GM12878 (cell line): ENCODE data around the gene SH3BP5. TPM values are rescaled to one million over a fixed set of nuclear protein-coding genes. Genes with fewer than 3 reads are reported as not detected.

ENCODE experiments used
- ATAC-seq: fragments of 200-7000 bp; cut with Tn5 transposase; 3 replicates; pipeline ENCODE4 v1.9.1; 2020; ENCODE audit warnings: mild to moderate bottlenecking, moderate library complexity
- BruUV-seq: library from RNA; stranded (reverse); fragments of 400-500 nt; replicated peaks from 2 replicates; lab custom pipeline; 2021; lab: Mats Ljungman, UMichigan
- CTCF ChIA-PET: fragments of 300-600 bp; sonication (Branson Sonifier 250); formaldehyde crosslinking; extraction: SDS; loops from one replicate; lab custom pipeline; 2021; ENCODE audit warnings: inconsistent platforms; lab: Yijun Ruan, JAX
- POLR2A ChIA-PET: fragments of 350-600 bp; formaldehyde crosslinking; extraction: SDS; loops from one replicate; lab custom pipeline; 2021; ENCODE audit warnings: inconsistent platforms; lab: Charles Lee
- RAD21 ChIA-PET: fragments of 300-600 bp; sonication (Branson Sonifier 250); formaldehyde crosslinking; loops from one replicate; lab custom pipeline; 2023; ENCODE audit warnings: antibody characterized with exemption; ENCODE audit not compliant: unreplicated experiment; lab: Charles Lee
- SMC1A ChIA-PET: fragments of 300-600 bp; sonication (Branson Sonifier 250); formaldehyde crosslinking; loops from one replicate; lab custom pipeline; 2023; ENCODE audit not compliant: unreplicated experiment, uncharacterized antibody; lab: Charles Lee
- DNase-seq: peaks from one replicate; pipeline ENCODE4 v3.0.0-alpha.2; 2011; ENCODE audit warnings: low read depth, low spot score
- FAIRE-seq: peaks from 3 replicates; lab custom pipeline; 2011; peaks lifted over from hg19 to GRCh38; lab: Jason Lieb, UNC
- H2AFZ ChIP-seq: 2 replicates; pipeline ENCODE4 v1.6.0; 2011; ENCODE audit warnings: low read depth, low read length, control low read depth; ENCODE audit not compliant: control insufficient read depth
- H3K27ac ChIP-seq: 2 replicates; pipeline ENCODE4 v1.5.1; 2011; ENCODE audit warnings: control low read depth; ENCODE audit not compliant: control insufficient read depth, insufficient read depth
- H3K27me3 ChIP-seq, 2 experiments: replicated peaks in 1 of 2; 2 replicates each; pipeline versions ENCODE4 v1.6.0 to v1.6.1; 2011; ENCODE audit warnings: low read length in 1 of 2; ENCODE audit not compliant: control insufficient read depth in 2 of 2, insufficient read depth in 2 of 2
- H3K36me3 ChIP-seq, 2 experiments: 2 replicates each; pipeline ENCODE4 v1.5.1; 2011; ENCODE audit warnings: low read length in 1 of 2; ENCODE audit not compliant: control insufficient read depth in 2 of 2, insufficient read depth in 2 of 2
- H3K4me1 ChIP-seq: 2 replicates; pipeline ENCODE4 v1.6.1; 2011; ENCODE audit warnings: mild to moderate bottlenecking, low read length, moderate library complexity, mixed read lengths; ENCODE audit not compliant: control insufficient read depth, insufficient read depth
- H3K4me2 ChIP-seq: 2 replicates; pipeline ENCODE4 v1.6.0; 2011; ENCODE audit warnings: control low read depth; ENCODE audit not compliant: control insufficient read depth, insufficient read depth
- H3K4me3 ChIP-seq: fragments of 200-600 bp; sonication (generic); 2 replicates; pipeline ENCODE4 v1.5.1; 2016
- H3K79me2 ChIP-seq: 2 replicates; pipeline ENCODE4 v1.6.0; 2011; ENCODE audit warnings: low read length; ENCODE audit not compliant: control insufficient read depth, insufficient read depth
- H3K9ac ChIP-seq: 2 replicates; pipeline ENCODE4 v1.8.0; 2011; ENCODE audit warnings: low read length, control low read depth, mixed read lengths; ENCODE audit not compliant: control insufficient read depth, insufficient read depth
- H3K9me3 ChIP-seq: replicated peaks from 3 replicates; pipeline ENCODE4 v1.5.1; 2011; ENCODE audit warnings: mild to moderate bottlenecking, low read length; ENCODE audit not compliant: control insufficient read depth, insufficient read depth
- H4K20me1 ChIP-seq: 2 replicates; pipeline ENCODE4 v1.6.0; 2011; ENCODE audit not compliant: control insufficient read depth, insufficient read depth
- DPF2 ChIP-seq: fragments of 450-650 bp; IDR thresholded peaks from 2 replicates; pipeline ENCODE4 v1.6.1; 2017; ENCODE audit warnings: mild to moderate bottlenecking
- E2F4 ChIP-seq: IDR thresholded peaks from 2 replicates; pipeline ENCODE4 v1.6.1; 2012; ENCODE audit warnings: low read depth, low read length, improper control_type of control experiment
- HSF1 ChIP-seq: fragments of 150-350 bp; IDR thresholded peaks from 2 replicates; pipeline ENCODE4 v1.6.1; 2014; ENCODE audit warnings: mild to moderate bottlenecking, low read depth, low read length
- KDM1A ChIP-seq: fragments of 200-600 bp; sonication (generic); IDR thresholded peaks from 2 replicates; pipeline ENCODE4 v1.6.1; 2016; ENCODE audit warnings: borderline replicate concordance
- MAX ChIP-seq: IDR thresholded peaks from 2 replicates; pipeline ENCODE4 v1.6.1; 2012; ENCODE audit warnings: low read depth, low read length, improper control_type of control experiment
- MYC ChIP-seq: IDR thresholded peaks from 2 replicates; pipeline ENCODE4 v1.6.1; 2011; ENCODE audit warnings: mild to moderate bottlenecking, low read length, moderate library complexity, inconsistent platforms; ENCODE audit not compliant: insufficient read depth, insufficient replicate concordance, insufficient read length, severe bottlenecking
- RAD21 ChIP-seq: IDR thresholded peaks from 2 replicates; pipeline ENCODE4 v1.6.1; 2011; ENCODE audit warnings: mild to moderate bottlenecking, low read depth, low read length, moderate library complexity; ENCODE audit not compliant: insufficient read depth
- WGBS: methylation state at CpG from one replicate; pipeline ENCODE4 v1.1.6; 2016; ENCODE audit warnings: low lambda C conversion rate; ENCODE audit not compliant: insufficient replicate concordance, insufficient coverage; ENCODE audit errors: missing lambda C conversion rate; 5-methylcytosine and 5-hydroxymethylcytosine counted together
- in situ Hi-C: fragments of 300-500 bp; cut with MboI; formaldehyde crosslinking; loops from 9 replicates; pipeline ENCODE4 v1.14.3; 2018; ENCODE audit warnings: mixed read lengths
- intact Hi-C: fragments of 100-400 bp; cut with micrococcal nuclease; formaldehyde crosslinking; loops from one replicate; pipeline ENCODE4 v1.14.2; 2022; ENCODE audit not compliant: unreplicated experiment
- polyA plus RNA-seq, 11 experiments: library from polyadenylated mRNA; depleted of rRNA in 4 of 11; unstranded in 6 of 11; stranded (reverse) in 5 of 11; fragments of >200 nt; fragmentation: Nextera tagmentation in 4 of 11; fragmentation: Illumina TruSeq in 1 of 11; extraction: Ambion mirVana in 4 of 11; extraction: Trizol in 1 of 11; gene quantifications; 1 replicate in 1 of 11; 2 replicates in 10 of 11; pipeline versions ENCODE4 v1.2.1 to v1.2.3, GENCODE V29; 2011 to 2016; ENCODE audit warnings: inconsistent platforms in 2 of 11, missing spikeins in 2 of 11, low read depth in 1 of 11
- total RNA-seq, 4 experiments: library from RNA; depleted of rRNA in 3 of 4; stranded (reverse); fragments of >200 nt in 3 of 4; fragmentation: Illumina TruSeq in 1 of 4; extraction: Trizol in 1 of 4; gene quantifications; 2 replicates each; pipeline versions ENCODE4 v1.2.1 to v1.2.3, GENCODE V29; 2013 to 2021
- TF ChIP-seq, protein P1 (sequence below): fragments of 450-650 bp; IDR thresholded peaks from 2 replicates; pipeline ENCODE4 v1.6.1; 2014; ENCODE audit warnings: mild to moderate bottlenecking

The SH3BP5 gene
- total and polyA plus RNA-seq, 10 of the 15 experiments (the other 5 are each of a cell fraction or from before 2014, with no cell fraction given), result 14.9 to 87.5 (median 43.7) TPM

DNA sequence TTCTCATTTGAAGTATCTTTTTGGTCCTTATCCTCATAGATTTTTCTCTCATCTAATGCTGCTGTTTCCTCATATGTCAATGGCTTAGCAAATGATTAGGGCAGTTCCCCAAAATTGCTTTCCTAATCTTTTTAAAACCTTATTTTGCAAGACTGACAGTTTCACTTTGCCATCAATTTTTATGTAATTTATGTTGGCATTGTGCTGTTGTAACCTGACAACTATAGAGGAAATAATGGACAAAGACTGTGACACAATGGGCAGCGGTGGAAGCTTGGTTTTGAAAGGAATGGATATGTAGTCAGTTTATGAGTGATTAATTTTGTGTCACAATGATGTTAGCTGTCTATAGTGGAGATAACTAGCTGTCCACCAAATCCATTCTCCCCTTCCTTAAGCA is 10.6 kb upstream of the SH3BP5 start:
- CTCF ChIA-PET, result interaction anchor here (0.7 to 4.4 kb wide), 4 partner anchors 11 to 73 kb away, joined by 3 to 39 read pairs (median 3); partner anchors contain the start of gene SH3BP5
- Histone ChIP-seq H2AFZ (no peak overlapping the region), H4K20me1 (no peaks in the 10 kb centered on the region), H3K9me3 (no peaks in the 10 kb centered on the region; the same call in 2 of the 3 replicates), H3K9ac (no peak overlapping the region), H3K36me3 (no peaks in the 10 kb centered on the region), H3K79me2 (no peaks in the 10 kb centered on the region), H3K4me2 (no peak overlapping the region), H3K27ac (no peak overlapping the region), H3K4me1 (peaks cover 38% of the 10 kb centered on the region), H3K27me3 (no peaks in the 10 kb centered on the region), H3K4me3 (no peak overlapping the region)
- no TSS peak for BruUV-seq
- RAD21 ChIA-PET, result interaction anchor here (1.1 to 1.7 kb wide), 4 partner anchors 9 to 75 kb away, joined by 4 to 6 read pairs (median 6); partner anchors contain the start of gene SH3BP5
- ATAC-seq (no peak), FAIRE-seq (no peak), DNase-seq (no peak)
- SMC1A ChIA-PET, result interaction anchor here (0.8 to 2.3 kb wide), 6 partner anchors 10 to 235 kb away, joined by 3 to 8 read pairs (median 4); partner anchors contain the start of gene SH3BP5
- WGBS, result 87% methylated on average over 1 of the region's 1 CpG
- no peak for TF ChIP-seq KDM1A
- TF ChIP-seq MYC, result no peak
- TF ChIP-seq, protein P1, sequence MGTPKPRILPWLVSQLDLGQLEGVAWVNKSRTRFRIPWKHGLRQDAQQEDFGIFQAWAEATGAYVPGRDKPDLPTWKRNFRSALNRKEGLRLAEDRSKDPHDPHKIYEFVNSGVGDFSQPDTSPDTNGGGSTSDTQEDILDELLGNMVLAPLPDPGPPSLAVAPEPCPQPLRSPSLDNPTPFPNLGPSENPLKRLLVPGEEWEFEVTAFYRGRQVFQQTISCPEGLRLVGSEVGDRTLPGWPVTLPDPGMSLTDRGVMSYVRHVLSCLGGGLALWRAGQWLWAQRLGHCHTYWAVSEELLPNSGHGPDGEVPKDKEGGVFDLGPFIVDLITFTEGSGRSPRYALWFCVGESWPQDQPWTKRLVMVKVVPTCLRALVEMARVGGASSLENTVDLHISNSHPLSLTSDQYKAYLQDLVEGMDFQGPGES, result no peak
- no peak for TF ChIP-seq HSF1
- TF ChIP-seq RAD21, result no peak
- no peak for TF ChIP-seq E2F4
- no peak for TF ChIP-seq MAX
- no peak for TF ChIP-seq DPF2
- intact Hi-C loops, result no loop called here
- POLR2A ChIA-PET, result interaction anchor here (0.5 to 1.4 kb wide), 6 partner anchors 9 to 25 kb away, joined by 3 to 5 read pairs (median 3); partner anchors contain the start of gene SH3BP5
- in situ Hi-C loops, result no loop called here
